A673 (cell line): ENCODE data around the gene DUSP15. TPM values are rescaled to one million over a fixed set of nuclear protein-coding genes. Genes with fewer than 3 reads are reported as not detected.

Experiments
- BruUV-seq: library from RNA; stranded (reverse); fragments of 400-500 nt; replicated peaks from 2 replicates; lab custom pipeline; 2021; lab: Mats Ljungman, UMichigan
- CTCF ChIA-PET: fragments of 300-600 bp; sonication (Branson Sonifier 250); formaldehyde crosslinking; loops from one replicate; lab custom pipeline; 2022; ENCODE audit warnings: antibody characterized with exemption; lab: Charles Lee
- POLR2A ChIA-PET: fragments of 300-600 bp; sonication (Branson Sonifier 250); formaldehyde crosslinking; loops from one replicate; lab custom pipeline; 2022; ENCODE audit warnings: antibody characterized with exemption; ENCODE audit not compliant: low non-redundant PET; lab: Charles Lee
- DNase-seq: peaks from one replicate; pipeline ENCODE4 v3.0.0-alpha.2; 2015; ENCODE audit warnings: low spot score
- H3K27ac ChIP-seq: fragments of 200-600 bp; sonication (generic); 2 replicates; pipeline ENCODE4 v1.5.1; 2016; ENCODE audit warnings: mixed run types, low read depth, mild to moderate bottlenecking, mixed read lengths, antibody characterized with exemption, low read length; ENCODE audit not compliant: poor library complexity, severe bottlenecking
- H3K27me3 ChIP-seq: fragments of 200-600 bp; sonication (generic); replicated peaks from 2 replicates; pipeline ENCODE4 v1.6.1; 2017; ENCODE audit warnings: mixed run types, low read depth, mild to moderate bottlenecking, mixed read lengths, antibody characterized with exemption, low read length; ENCODE audit not compliant: insufficient read depth, poor library complexity
- H3K36me3 ChIP-seq: fragments of 200-600 bp; sonication (generic); 2 replicates; pipeline ENCODE4 v1.6.1; 2016; ENCODE audit warnings: mixed run types, mild to moderate bottlenecking, mixed read lengths, antibody characterized with exemption, low read length; ENCODE audit not compliant: insufficient read depth, poor library complexity, severe bottlenecking
- H3K4me1 ChIP-seq: fragments of 200-600 bp; sonication (generic); 2 replicates; pipeline ENCODE4 v1.6.1; 2017; ENCODE audit warnings: mixed run types, mild to moderate bottlenecking, mixed read lengths, antibody characterized with exemption, low read length; ENCODE audit not compliant: insufficient read depth, poor library complexity, severe bottlenecking
- H3K4me3 ChIP-seq: fragments of 200-600 bp; sonication (generic); 2 replicates; pipeline ENCODE4 v1.5.1; 2016; ENCODE audit warnings: low read depth, mixed run types, mild to moderate bottlenecking, mixed read lengths, low read length; ENCODE audit not compliant: poor library complexity, severe bottlenecking
- H3K9me3 ChIP-seq: fragments of 200-600 bp; sonication (generic); 2 replicates; pipeline ENCODE4 v1.6.1; 2016; ENCODE audit warnings: mixed run types, low read depth, mild to moderate bottlenecking, mixed read lengths, antibody characterized with exemption, low read length; ENCODE audit not compliant: poor library complexity, severe bottlenecking
- CTCF ChIP-seq: fragments of 300-800, 200-600 bp; sonication (generic); conservative IDR thresholded peaks from 2 replicates; pipeline ENCODE4 v1.5.1; 2017; ENCODE audit warnings: low read depth, mild to moderate bottlenecking, antibody characterized with exemption, low read length, moderate library complexity, mixed read lengths
- EZH2 ChIP-seq: fragments of 200-600 bp; sonication (generic); IDR thresholded peaks from 2 replicates; pipeline ENCODE4 v1.6.1; 2017; ENCODE audit warnings: borderline replicate concordance, low read depth, mild to moderate bottlenecking, mixed read lengths, antibody characterized with exemption, low read length; ENCODE audit not compliant: poor library complexity, severe bottlenecking
- intact Hi-C: fragments of 100-400 bp; cut with micrococcal nuclease; formaldehyde crosslinking; loops from one replicate; pipeline ENCODE4 v1.10.0; 2022; ENCODE audit not compliant: unreplicated experiment
- total RNA-seq: library from RNA; stranded (reverse); gene quantifications from 2 replicates; pipeline ENCODE4 v1.2.3, GENCODE V29; 2021

DUSP15 gene
- total RNA-seq, 1 experiment from 2014 or later = not detected

- ChIA-PET POLR2A (interaction anchor here (0.7 kb wide), 1 partner anchor 12 kb away, joined by 3 read pairs; no protein-coding TSS in a partner anchor), CTCF (no interaction called here)
- H3K4me3 ChIP-seq = no peak overlapping the region
- no peak for TF ChIP-seq EZH2
- TF ChIP-seq CTCF = no peak
- no TSS peak for BruUV-seq
- peaks cover 47% of the 10 kb centered on the region for H3K27me3 ChIP-seq
- DNase-seq = no peak
- intact Hi-C loops = no loop called here
- H3K9me3 ChIP-seq = no peaks in the 10 kb centered on the region
- peaks cover 4% of the 10 kb centered on the region for H3K4me1 ChIP-seq
- no peaks in the 10 kb centered on the region for H3K36me3 ChIP-seq
- H3K27ac ChIP-seq = no peak overlapping the region
Measured at GRCh38 chr20:31862157-31862470, 8.2 kb downstream of the DUSP15 start.

GRCh38 chr20:31861385-31862156 lies 8.8 kb downstream of the DUSP15 start:
- DNase-seq = peak; percentile 76
- no peaks in the 10 kb centered on the region for H3K9me3 ChIP-seq
- no peaks in the 10 kb centered on the region for H3K36me3 ChIP-seq
- POLR2A ChIA-PET = no interaction called here
- TF ChIP-seq EZH2 (no peak), CTCF (no peak)
- CTCF ChIA-PET = no interaction called here
- H3K27me3 ChIP-seq = peaks cover 47% of the 10 kb centered on the region
- intact Hi-C loops = no loop called here
- no TSS peak for BruUV-seq
- H3K4me3 ChIP-seq = peak overlapping the region; percentile 52
- H3K27ac ChIP-seq = no peak overlapping the region
- H3K4me1 ChIP-seq = peaks cover 4% of the 10 kb centered on the region

- Histone ChIP-seq H3K4me3 (peak overlapping the region; percentile 52), H3K4me1 (peaks cover 4% of the 10 kb centered on the region), H3K36me3 (no peaks in the 10 kb centered on the region), H3K9me3 (no peaks in the 10 kb centered on the region), H3K27me3 (peaks cover 47% of the 10 kb centered on the region), H3K27ac (no peak overlapping the region)
- ChIA-PET CTCF (no interaction called here), POLR2A (no interaction called here)
- no TSS peak for BruUV-seq
- intact Hi-C loops = no loop called here
- no peak for DNase-seq
- TF ChIP-seq EZH2 (peak; percentile 49), CTCF (no peak)
Measured at GRCh38 chr20:31861135-31861384, 9.3 kb downstream of the DUSP15 start.
